ENCODE measurements around the gene CATSPERB.
"Not testable (repeated sequence)": the region's sequence is repeated elsewhere in the genome, so short reads cannot be mapped to it uniquely, and the experiment has no call there.

CATSPERB gene

DNA sequence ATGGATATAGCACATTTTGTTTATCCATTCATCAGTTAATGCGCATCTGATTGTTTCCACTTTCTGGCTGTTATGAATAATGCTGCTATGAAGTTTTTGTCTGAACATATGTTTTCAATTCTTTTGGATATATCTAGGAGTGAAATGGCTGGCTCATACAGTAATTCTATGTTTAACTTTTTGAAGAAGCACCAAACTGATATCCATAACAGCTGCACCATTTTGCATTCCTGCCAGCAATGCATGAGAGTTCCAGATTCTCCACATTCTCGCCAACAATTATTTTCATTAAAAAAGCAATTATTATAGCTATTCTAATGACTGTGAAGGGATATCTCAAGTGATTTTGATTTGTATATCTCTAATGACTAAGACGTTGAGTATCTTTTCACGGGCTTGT lies 131.9 kb downstream of the CATSPERB start:
- DNase-seq (ENCODE audit: extremely low spot score): no peak
- TF ChIP-seq SUZ12 (IDR thresholded peaks at IDR 0.05) (no peak), LEF1 (IDR thresholded peaks at IDR 0.05; ENCODE audit: borderline replicate concordance) (no peak), FOXA1 (IDR thresholded peaks at IDR 0.05) (no peak), CTBP1 (IDR thresholded peaks at IDR 0.05; ENCODE audit: borderline replicate concordance) (no peak), BHLHE40 (IDR thresholded peaks at IDR 0.05; ENCODE audit: borderline replicate concordance) (no peak), FOXM1 (IDR thresholded peaks at IDR 0.05; ENCODE audit: borderline replicate concordance) (no peak), L3MBTL2 (conservative IDR thresholded peaks at IDR 0.05) (no peak), HDGF (IDR thresholded peaks at IDR 0.05; ENCODE audit: borderline replicate concordance) (no peak), ELF4 (IDR thresholded peaks at IDR 0.05) (no peak)
- TF ChIP-seq, protein P1, sequence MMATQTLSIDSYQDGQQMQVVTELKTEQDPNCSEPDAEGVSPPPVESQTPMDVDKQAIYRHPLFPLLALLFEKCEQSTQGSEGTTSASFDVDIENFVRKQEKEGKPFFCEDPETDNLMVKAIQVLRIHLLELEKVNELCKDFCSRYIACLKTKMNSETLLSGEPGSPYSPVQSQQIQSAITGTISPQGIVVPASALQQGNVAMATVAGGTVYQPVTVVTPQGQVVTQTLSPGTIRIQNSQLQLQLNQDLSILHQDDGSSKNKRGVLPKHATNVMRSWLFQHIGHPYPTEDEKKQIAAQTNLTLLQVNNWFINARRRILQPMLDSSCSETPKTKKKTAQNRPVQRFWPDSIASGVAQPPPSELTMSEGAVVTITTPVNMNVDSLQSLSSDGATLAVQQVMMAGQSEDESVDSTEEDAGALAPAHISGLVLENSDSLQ (IDR thresholded peaks at IDR 0.05): no peak
- POLR2A ChIA-PET: no interaction called here
- CTCF ChIA-PET: no interaction called here

DNA sequence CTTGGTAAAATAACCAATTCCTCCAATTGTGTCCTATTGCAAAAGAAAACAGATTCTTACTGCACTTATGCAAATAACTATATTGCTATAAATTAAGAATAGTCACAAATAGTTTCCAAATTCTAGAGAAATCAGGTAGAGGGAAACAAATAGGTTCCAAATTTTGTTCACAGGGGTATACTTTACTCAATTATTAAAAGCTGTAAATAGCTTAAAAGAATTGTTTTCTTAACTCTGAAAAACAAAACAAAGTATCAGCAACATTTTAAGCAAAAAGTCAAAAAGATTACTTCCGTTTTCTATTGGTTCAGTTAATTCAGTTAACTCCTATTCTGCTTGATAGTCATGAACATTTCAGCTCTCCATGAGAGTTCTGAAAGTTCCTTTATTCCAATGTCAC lies 136.2 kb downstream of the CATSPERB start:
- ChIA-PET CTCF (interaction anchor here (0.6 to 0.7 kb wide), 2 partner anchors 100 to 697 kb away, joined by 3 to 4 read pairs; no protein-coding TSS in a partner anchor), POLR2A (no interaction called here)
- TF ChIP-seq ELF4 (IDR thresholded peaks at IDR 0.05) (no peak), TARDBP (IDR thresholded peaks at IDR 0.05) (no peak), SP1 (IDR thresholded peaks at IDR 0.05) (no peak), NFRKB (IDR thresholded peaks at IDR 0.05) (no peak), SUZ12 (IDR thresholded peaks at IDR 0.05) (no peak), ZNF384 (IDR thresholded peaks at IDR 0.05) (no peak), FOXK2 (IDR thresholded peaks at IDR 0.05) (no peak), HDGF (IDR thresholded peaks at IDR 0.05; ENCODE audit: borderline replicate concordance) (no peak), L3MBTL2 (conservative IDR thresholded peaks at IDR 0.05) (no peak), LEF1 (IDR thresholded peaks at IDR 0.05; ENCODE audit: borderline replicate concordance) (no peak)
- TF ChIP-seq, protein P1 (IDR thresholded peaks at IDR 0.05): no peak
- DNase-seq (ENCODE audit: extremely low spot score): no peak

DNA sequence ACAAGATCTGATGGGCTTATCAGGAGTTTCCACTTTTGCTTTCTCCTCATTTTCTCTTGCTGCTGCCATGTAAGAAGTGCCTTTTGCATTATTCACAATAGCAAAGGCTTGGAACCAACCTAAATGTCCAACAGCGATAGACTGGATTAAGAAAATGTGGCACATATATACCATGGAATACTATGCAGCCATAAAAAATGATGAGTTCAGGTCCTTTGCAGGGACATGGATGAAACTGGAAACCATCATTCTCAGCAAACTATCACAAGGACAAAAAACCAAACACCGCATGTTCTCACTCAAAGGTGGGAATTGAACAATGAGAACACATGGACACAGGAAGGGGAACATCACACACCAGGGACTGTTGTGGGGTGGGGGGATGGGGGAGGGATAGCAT lies 137.9 kb downstream of the CATSPERB start:
- POLR2A ChIA-PET; CTCF ChIA-PET; DNase-seq (ENCODE audit: extremely low spot score): not testable (repeated sequence)

DNA sequence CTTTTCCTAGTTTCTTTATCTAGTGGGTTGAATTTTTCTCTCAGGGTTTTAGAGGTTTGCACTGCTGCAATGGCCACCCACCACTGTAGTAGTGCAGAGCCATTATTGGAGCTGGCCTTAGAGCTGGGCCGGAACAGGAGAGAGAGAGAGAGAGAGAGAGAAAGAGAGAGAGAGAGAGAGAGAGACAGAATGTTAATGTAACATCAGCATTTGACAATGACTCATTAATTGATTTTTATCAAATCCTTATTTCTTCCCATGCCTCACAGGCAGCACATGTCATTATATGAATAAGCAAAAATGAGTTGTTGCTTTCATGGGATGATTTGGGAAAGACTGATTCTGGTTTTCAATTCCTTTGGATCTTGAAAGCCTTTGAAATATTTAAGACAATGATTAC lies 145.5 kb downstream of the CATSPERB start:
- TF ChIP-seq LEF1 (IDR thresholded peaks at IDR 0.05; ENCODE audit: borderline replicate concordance): no peak
- TF ChIP-seq TARDBP (IDR thresholded peaks at IDR 0.05): no peak
- no peak for TF ChIP-seq FOXA1 (IDR thresholded peaks at IDR 0.05)
- TF ChIP-seq FOXK2 (IDR thresholded peaks at IDR 0.05): no peak
- no peak for TF ChIP-seq NFRKB (IDR thresholded peaks at IDR 0.05)
- TF ChIP-seq, protein P1 (IDR thresholded peaks at IDR 0.05): no peak
- no peak for TF ChIP-seq HDGF (IDR thresholded peaks at IDR 0.05; ENCODE audit: borderline replicate concordance)
- TF ChIP-seq L3MBTL2 (conservative IDR thresholded peaks at IDR 0.05): no peak
- no peak for TF ChIP-seq FOXM1 (IDR thresholded peaks at IDR 0.05; ENCODE audit: borderline replicate concordance)
- no peak for TF ChIP-seq BHLHE40 (IDR thresholded peaks at IDR 0.05; ENCODE audit: borderline replicate concordance)
- TF ChIP-seq SP1 (IDR thresholded peaks at IDR 0.05): no peak
- TF ChIP-seq CTBP1 (IDR thresholded peaks at IDR 0.05; ENCODE audit: borderline replicate concordance): no peak
- TF ChIP-seq SUZ12 (IDR thresholded peaks at IDR 0.05): no peak
- TF ChIP-seq ARNT (IDR thresholded peaks at IDR 0.05): no peak
- DNase-seq (ENCODE audit: extremely low spot score): no peak
- ChIA-PET CTCF (no interaction called here), POLR2A (no interaction called here)

DNA sequence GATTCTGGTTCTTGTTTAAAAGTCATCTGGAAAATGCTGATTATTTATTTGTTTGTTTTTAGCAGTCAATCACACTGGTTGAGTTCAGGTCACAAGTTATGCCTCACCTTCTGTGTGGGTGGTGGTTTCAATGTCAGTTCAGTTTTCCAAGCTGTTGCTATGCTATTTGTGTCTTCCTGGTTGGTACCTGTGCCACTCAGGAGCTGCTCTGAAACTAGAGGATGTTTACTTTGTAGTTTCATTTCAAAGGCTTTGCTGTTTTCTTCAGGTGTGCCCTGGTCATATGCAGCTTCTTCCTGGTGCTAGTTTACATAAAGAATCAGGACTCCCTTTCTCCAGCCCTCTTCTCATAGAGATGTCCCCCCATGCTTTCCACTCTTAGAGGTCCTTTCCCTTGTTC lies 146.0 kb downstream of the CATSPERB start:
- CTCF ChIA-PET: no interaction called here
- POLR2A ChIA-PET: interaction anchor here (1.0 kb wide), 1 partner anchor 11 kb away, joined by 4 read pairs; no protein-coding TSS in a partner anchor
- DNase-seq (ENCODE audit: extremely low spot score): no peak
- TF ChIP-seq FOXM1 (IDR thresholded peaks at IDR 0.05; ENCODE audit: borderline replicate concordance) (no peak), ELF4 (IDR thresholded peaks at IDR 0.05) (no peak), L3MBTL2 (conservative IDR thresholded peaks at IDR 0.05) (no peak), NFRKB (IDR thresholded peaks at IDR 0.05) (no peak), ARNT (IDR thresholded peaks at IDR 0.05) (no peak), BHLHE40 (IDR thresholded peaks at IDR 0.05; ENCODE audit: borderline replicate concordance) (no peak)

DNA sequence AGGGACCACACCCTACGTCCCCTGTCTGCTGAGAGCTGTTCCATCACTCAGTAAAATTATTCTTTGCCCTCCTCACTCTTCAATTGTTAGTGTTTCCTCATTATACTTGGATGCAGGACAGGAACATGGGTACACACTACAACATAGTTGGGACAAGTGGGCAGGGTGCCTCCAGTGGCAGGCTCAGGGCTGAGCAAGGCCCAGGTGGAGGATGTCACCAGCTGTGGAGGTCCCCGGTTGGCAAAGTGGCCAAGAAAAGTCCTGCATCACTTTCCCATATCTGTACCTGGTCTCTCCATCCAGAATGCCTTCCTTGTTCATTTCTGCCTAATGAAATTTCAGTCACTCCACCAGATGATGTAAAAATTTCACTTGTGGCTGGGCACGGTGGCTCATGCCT lies 149.1 kb downstream of the CATSPERB start:
- no peak for DNase-seq (ENCODE audit: extremely low spot score)
- CTCF ChIA-PET: no interaction called here
- no peak for TF ChIP-seq ELF4 (IDR thresholded peaks at IDR 0.05)
- TF ChIP-seq SP1 (IDR thresholded peaks at IDR 0.05): no peak
- TF ChIP-seq HDGF (IDR thresholded peaks at IDR 0.05; ENCODE audit: borderline replicate concordance): no peak
- no peak for TF ChIP-seq TARDBP (IDR thresholded peaks at IDR 0.05)
- no peak for TF ChIP-seq FOXM1 (IDR thresholded peaks at IDR 0.05; ENCODE audit: borderline replicate concordance)
- TF ChIP-seq ARNT (IDR thresholded peaks at IDR 0.05): no peak
- no peak for TF ChIP-seq SUZ12 (IDR thresholded peaks at IDR 0.05)
- no peak for TF ChIP-seq ZNF384 (IDR thresholded peaks at IDR 0.05)
- TF ChIP-seq NFRKB (IDR thresholded peaks at IDR 0.05): no peak
- TF ChIP-seq LEF1 (IDR thresholded peaks at IDR 0.05; ENCODE audit: borderline replicate concordance): no peak
- TF ChIP-seq FOXK2 (IDR thresholded peaks at IDR 0.05): no peak
- TF ChIP-seq, protein P1 (IDR thresholded peaks at IDR 0.05): no peak
- no peak for TF ChIP-seq BHLHE40 (IDR thresholded peaks at IDR 0.05; ENCODE audit: borderline replicate concordance)
- TF ChIP-seq CTBP1 (IDR thresholded peaks at IDR 0.05; ENCODE audit: borderline replicate concordance): no peak
- no peak for TF ChIP-seq FOXA1 (IDR thresholded peaks at IDR 0.05)
- no peak for TF ChIP-seq L3MBTL2 (conservative IDR thresholded peaks at IDR 0.05)
- POLR2A ChIA-PET: no interaction called here

Data from HEK293T (cell line).